Motor neuron (in vitro differentiated cells): Measurements from ENCODE around the gene GARIN6. TPM values are rescaled to one million over a fixed set of nuclear protein-coding genes. Genes with fewer than 3 reads are reported as not detected.
"Not testable (repeated sequence)": the region's sequence is repeated elsewhere in the genome, so short reads cannot be mapped to it uniquely, and the experiment has no call there.

ENCODE experiments used
- ATAC-seq, 8 experiments: fragments of 200-7000 bp; cut with Tn5 transposase; replicated peaks in 6 of 8; 2 replicates each; pipeline ENCODE4 v1.8.0; 2021; ENCODE audit warnings: mild to moderate bottlenecking in 8 of 8, moderate library complexity in 8 of 8
- H3K27ac ChIP-seq, 2 donors: fragments of 250-450 bp; sonication (Bioruptor Pico); 2 replicates each; pipeline ENCODE4 v1.9.0; 2021; ENCODE audit warnings: antibody characterized with exemption in 2 of 2, mild to moderate bottlenecking in 2 of 2, moderate library complexity in 1 of 2
- H3K4me1 ChIP-seq, 2 donors: fragments of 250-450 bp; sonication (Bioruptor Pico); replicated peaks in 1 of 2; 2 replicates each; pipeline ENCODE4 v1.6.1; 2021; ENCODE audit warnings: antibody characterized with exemption in 2 of 2, mild to moderate bottlenecking in 2 of 2, moderate library complexity in 1 of 2
- H3K4me3 ChIP-seq, 5 donors: fragments of 250-450 bp; sonication (Bioruptor Pico); 2 replicates each; pipeline ENCODE4 v1.9.0; 2021; ENCODE audit warnings: antibody characterized with exemption in 5 of 5, mild to moderate bottlenecking in 5 of 5, moderate library complexity in 4 of 5
- WGBS, 10 experiments: fragments of 450-650 bp; shearing (Covaris generic); methylation state at CpG; one replicate each; pipeline ENCODE4 v1.0.0; 2022; 5-methylcytosine and 5-hydroxymethylcytosine counted together
- in situ Hi-C, 9 experiments: fragments of 400-800 bp; cut with MboI; loops; one replicate each; pipeline ENCODE4 v1.15.0; 2021; ENCODE audit warnings: low sequenced_read_pairs in 9 of 9, low pct_unique_long_range_greater_than_20kb in 2 of 9; ENCODE audit not compliant: unreplicated experiment in 9 of 9
- total RNA-seq, 8 experiments: library from RNA; unstranded; fragments of 300-600 nt; gene quantifications; 2 replicates each; pipeline versions ENCODE4 v1.2.3 to v1.2.4, GENCODE V29; 2022

Gene GARIN6
- total RNA-seq, result 1 to 10 TPM in 2 of 8 experiments, under 1 TPM in 4, not detected in 2; 0.14 to 2.3 (median 0.23) TPM

GRCh38 chr12:99647453-99647852, at the start of gene GARIN6:
TSS of gene GARIN6 (plus strand) at chr12:99647753. CDS start at chr12:99648175, 422 bp downstream.
- ATAC-seq, result no peak
- Histone ChIP-seq H3K27ac (no peak within 1 kb of the TSS), H3K4me3 (no peak within 1 kb of the TSS), H3K4me1 (no peaks in the 10 kb centered on the region)
- in situ Hi-C loops, result no loop called here
- WGBS, 10 experiments, result no CpG with 5 or more reads among the region's 4 CpGs

- WGBS, 10 experiments, result 0 to 100% (median 90%) methylated on average over 1 to 2 of the region's 2 CpGs; no CpG with 5 or more reads in 3 of the 10 experiments
- Histone ChIP-seq H3K4me1 (peaks cover 2 to 7% of the 10 kb centered on the region in 2 donors), H3K27ac (no peak overlapping the region), H3K4me3 (no peak overlapping the region)
- no peak for ATAC-seq
- in situ Hi-C loops, result no loop called here
Measured at GRCh38 chr12:99598785-99599184, 48.8 kb upstream of the GARIN6 start.

- H3K27ac ChIP-seq, result no peak overlapping the region
- H3K4me3 ChIP-seq, result no peak overlapping the region
- WGBS, 10 experiments, result 0 to 60% (median 41%) methylated on average over 1 to 5 of the region's 5 CpGs; no CpG with 5 or more reads in 4 of the 10 experiments
- in situ Hi-C loops, result loop anchor here in 1 of 9 experiments (25.0 kb wide), 2 partner anchors 213 to 563 kb away; no protein-coding TSS in a partner anchor
- peak in 5 of 8 experiments; percentile 50 to 90 (median 86) for ATAC-seq
- peaks cover 2 to 7% of the 10 kb centered on the region in 2 donors for H3K4me1 ChIP-seq
Measured at GRCh38 chr12:99600388-99600787, 47.2 kb upstream of the GARIN6 start.

GRCh38 chr12:99609455-99610181, 37.9 kb upstream of the GARIN6 start:
- Histone ChIP-seq H3K4me1 (no peaks in the 10 kb centered on the region), H3K27ac (no peak overlapping the region), H3K4me3 (no peak overlapping the region)
- 32 to 100% (median 61%) methylated on average over 1 to 6 of the region's 7 CpGs; no CpG with 5 or more reads in 1 of the 10 experiments for WGBS, 10 experiments
- in situ Hi-C loops, result loop anchor here in 1 of 9 experiments (25.0 kb wide), 2 partner anchors 222 to 572 kb away; no protein-coding TSS in a partner anchor
- ATAC-seq, result no peak

DNA sequence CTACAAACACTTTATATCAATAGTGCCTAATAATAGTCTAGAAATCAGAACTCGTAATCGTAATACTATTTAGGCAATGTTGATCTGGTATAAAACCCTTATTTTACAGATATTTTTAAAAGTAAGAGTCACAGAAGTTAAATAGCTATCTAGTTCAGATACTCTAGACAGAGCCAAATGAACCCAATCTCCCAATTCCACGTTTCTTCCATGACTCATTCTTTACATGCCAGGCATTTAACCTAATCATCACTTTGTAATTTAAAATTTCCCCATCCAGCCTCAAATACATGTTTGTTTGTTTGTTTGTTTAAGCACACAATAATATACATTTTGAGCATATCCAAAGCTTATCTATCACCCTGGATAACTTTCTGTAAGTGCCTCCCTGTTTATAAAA, 36.4 kb upstream of the GARIN6 start:
- no peak overlapping the region for H3K27ac ChIP-seq
- ATAC-seq, result no peak
- no peaks in the 10 kb centered on the region for H3K4me1 ChIP-seq
- 4 to 100% (median 68%) methylated on average over 2 to 3 of the region's 3 CpGs; no CpG with 5 or more reads in 3 of the 10 experiments for WGBS, 10 experiments
- no peak overlapping the region for H3K4me3 ChIP-seq
- in situ Hi-C loops, result loop anchor here in 1 of 9 experiments (25.0 kb wide), 2 partner anchors 224 to 574 kb away; no protein-coding TSS in a partner anchor

DNA sequence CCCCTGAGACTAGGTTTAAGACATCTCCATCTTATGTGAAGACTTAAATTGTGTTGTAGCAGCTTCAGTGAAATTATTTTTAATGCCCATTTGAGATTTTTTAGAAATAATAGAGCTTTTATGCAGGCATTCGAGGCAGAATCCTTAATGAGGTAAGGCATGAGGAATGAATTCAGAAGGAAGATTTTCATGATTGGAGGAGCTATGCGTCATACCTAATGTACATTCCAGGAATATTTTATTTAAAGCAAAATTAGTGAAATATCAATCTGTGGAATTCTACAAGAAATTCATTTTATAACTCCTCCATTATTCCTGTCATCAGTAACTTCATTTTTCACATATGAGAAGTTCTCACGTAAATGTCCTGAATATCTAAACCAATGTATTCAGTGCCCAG, 36.0 kb upstream of the GARIN6 start:
- WGBS, 10 experiments, result 12 to 100% (median 80%) methylated on average over 1 to 3 of the region's 3 CpGs
- H3K4me1 ChIP-seq, result no peaks in the 10 kb centered on the region
- in situ Hi-C loops, result loop anchor here in 1 of 9 experiments (25.0 kb wide), 2 partner anchors 224 to 574 kb away; no protein-coding TSS in a partner anchor
- peak in 2 of 8 experiments; percentile 20 to 68 for ATAC-seq
- no peak overlapping the region for H3K4me3 ChIP-seq
- H3K27ac ChIP-seq, result no peak overlapping the region

DNA sequence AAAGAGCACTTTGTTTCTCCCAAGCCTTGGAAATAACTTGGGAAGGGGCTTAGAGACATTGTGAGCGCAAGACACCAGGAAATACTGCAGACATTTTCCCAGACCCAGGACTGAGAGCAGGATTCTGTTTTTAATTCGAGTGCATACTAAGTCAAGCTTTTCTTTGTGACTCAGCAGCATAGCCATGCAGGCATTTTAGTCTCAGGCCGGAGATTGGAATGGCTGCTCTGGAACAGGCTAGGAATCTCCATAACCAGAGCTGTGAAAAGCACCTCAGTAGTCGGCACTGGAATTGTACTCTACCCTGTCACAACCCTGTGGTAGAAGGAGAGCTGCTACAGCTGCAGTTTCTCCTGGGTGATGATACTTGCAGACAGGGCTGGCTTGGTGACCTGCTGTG, 28.9 kb upstream of the GARIN6 start:
- in situ Hi-C loops, result loop anchor here in 1 of 9 experiments (25.0 kb wide), 2 partner anchors 231 to 581 kb away; no protein-coding TSS in a partner anchor
- Histone ChIP-seq H3K27ac (no peak overlapping the region), H3K4me3 (no peak overlapping the region), H3K4me1 (no peaks in the 10 kb centered on the region)
- ATAC-seq, result no peak
- 0 to 100% (median 71%) methylated on average over 1 to 4 of the region's 4 CpGs; no CpG with 5 or more reads in 1 of the 10 experiments for WGBS, 10 experiments

- in situ Hi-C loops, result loop anchor here in 1 of 9 experiments (25.0 kb wide), 2 partner anchors 232 to 582 kb away; no protein-coding TSS in a partner anchor
- WGBS, 10 experiments, result 0 to 83% (median 38%) methylated on average over 1 to 5 of the region's 7 CpGs
- Histone ChIP-seq H3K4me1 (no peaks in the 10 kb centered on the region), H3K4me3 (no peak overlapping the region), H3K27ac (no peak overlapping the region)
- peak in 4 of 8 experiments; percentile 31 to 76 (median 62) for ATAC-seq
Measured at GRCh38 chr12:99619389-99620158, 28.0 kb upstream of the GARIN6 start.

DNA sequence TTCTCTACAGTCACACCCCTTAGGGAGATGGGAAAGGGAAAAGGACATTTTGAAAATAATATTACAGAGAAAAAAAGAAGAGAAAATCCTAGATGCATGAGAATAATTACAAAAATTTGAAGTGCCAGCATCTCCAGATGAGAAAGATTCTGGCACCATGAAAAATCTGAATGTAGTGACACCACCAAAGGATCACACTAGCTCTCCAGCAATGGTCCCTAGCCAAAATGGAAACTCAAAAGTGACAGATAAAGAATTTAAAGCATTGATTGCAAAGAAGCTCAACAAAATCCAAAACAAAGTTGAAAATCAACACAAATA, 27.4 kb upstream of the GARIN6 start:
- Histone ChIP-seq H3K27ac (no peak overlapping the region), H3K4me1 (no peaks in the 10 kb centered on the region), H3K4me3 (no peak overlapping the region)
- no peak for ATAC-seq
- in situ Hi-C loops, result loop anchor here in 1 of 9 experiments (25.0 kb wide), 2 partner anchors 233 to 583 kb away; no protein-coding TSS in a partner anchor

GRCh38 chr12:99624591-99624990, 23.0 kb upstream of the GARIN6 start:
- in situ Hi-C loops, result loop anchor here in 1 of 9 experiments (25.0 kb wide), 2 partner anchors 237 to 587 kb away; no protein-coding TSS in a partner anchor
- H3K4me3 ChIP-seq, H3K27ac ChIP-seq, H3K4me1 ChIP-seq: not testable (repeated sequence)
- WGBS, 10 experiments, result 40 to 94% (median 82%) methylated on average over 2 of the region's 2 CpGs; no CpG with 5 or more reads in 2 of the 10 experiments
- ATAC-seq, result peak in 1 of 8 experiments; percentile 18

GRCh38 chr12:99627459-99627858, 20.1 kb upstream of the GARIN6 start:
- Histone ChIP-seq H3K4me3 (no peak overlapping the region), H3K27ac (no peak overlapping the region), H3K4me1 (no peaks in the 10 kb centered on the region)
- peak in 2 of 8 experiments; percentile 30 to 65 for ATAC-seq
- in situ Hi-C loops, result no loop called here
- 0 to 100% (median 63%) methylated on average over 1 to 2 of the region's 2 CpGs; no CpG with 5 or more reads in 2 of the 10 experiments for WGBS, 10 experiments

DNA sequence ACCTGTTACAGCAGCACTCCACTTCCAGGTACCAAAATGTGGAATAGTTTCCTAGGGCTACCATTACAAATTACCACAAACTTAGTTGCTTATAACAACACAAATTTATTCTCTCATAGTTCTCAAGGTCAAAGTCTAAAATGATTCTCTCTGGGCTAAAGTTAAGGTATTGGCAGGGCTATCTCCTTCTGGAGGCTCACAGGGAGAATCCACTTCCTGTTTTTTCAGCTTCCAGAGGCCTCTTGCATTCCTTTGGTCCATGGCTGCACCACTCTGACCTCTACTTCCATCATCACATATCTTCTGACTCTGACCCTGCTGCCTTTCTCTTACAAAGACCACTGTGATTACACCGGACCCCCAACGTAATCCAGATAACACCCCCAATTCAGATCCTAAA, 2.9 kb upstream of the GARIN6 start:
- in situ Hi-C loops, result no loop called here
- WGBS, 10 experiments, result 17 to 100% (median 92%) methylated on average over 2 of the region's 2 CpGs; no CpG with 5 or more reads in 3 of the 10 experiments
- H3K27ac ChIP-seq, result no peak overlapping the region
- ATAC-seq, result no peak
- no peaks in the 10 kb centered on the region for H3K4me1 ChIP-seq
- no peak overlapping the region for H3K4me3 ChIP-seq

GRCh38 chr12:99648183-99648582, 630 bp downstream of the GARIN6 start:
- Histone ChIP-seq H3K4me1 (no peaks in the 10 kb centered on the region), H3K4me3 (no peak overlapping the region), H3K27ac (no peak overlapping the region)
- 63 to 95% (median 83%) methylated on average over 2 to 9 of the region's 14 CpGs; no CpG with 5 or more reads in 3 of the 10 experiments for WGBS, 10 experiments
- in situ Hi-C loops, result no loop called here
- no peak for ATAC-seq
